ENCODE data around the gene ECEL1. TPM values are rescaled to one million over a fixed set of nuclear protein-coding genes. Genes with fewer than 3 reads are reported as not detected.

Gene ECEL1
- total RNA-seq, 1 donor from 2014 or later: 3.9 TPM

Other genes with a start within 250 kb of the ECEL1 start
- gene ALPP, start 109.1 kb downstream of the ECEL1 start, total RNA-seq (ENCODE audit: insufficient read depth, low replicate concordance): not detected
- not detected for gene ALPG, start 81.0 kb downstream of the ECEL1 start, total RNA-seq (ENCODE audit: insufficient read depth, low replicate concordance)
- 2.9 TPM for gene ALPI, start 31.7 kb downstream of the ECEL1 start, total RNA-seq (ENCODE audit: insufficient read depth, low replicate concordance)
- gene PRSS56, start 32.6 kb upstream of the ECEL1 start, total RNA-seq (ENCODE audit: insufficient read depth, low replicate concordance): not detected
- 1.7 TPM for gene CHRND, start 38.3 kb upstream of the ECEL1 start, total RNA-seq (ENCODE audit: insufficient read depth, low replicate concordance)
- gene CHRNG, start 51.9 kb upstream of the ECEL1 start, total RNA-seq (ENCODE audit: insufficient read depth, low replicate concordance): not detected
- 1.7 TPM for gene TIGD1, start 62.7 kb upstream of the ECEL1 start, total RNA-seq (ENCODE audit: insufficient read depth, low replicate concordance)
- 25.8 TPM for gene EIF4E2, start 62.9 kb upstream of the ECEL1 start, total RNA-seq (ENCODE audit: insufficient read depth, low replicate concordance)
- 1.2 TPM for gene EFHD1, start 145.8 kb upstream of the ECEL1 start, total RNA-seq (ENCODE audit: insufficient read depth, low replicate concordance)
- gene GIGYF2, start 209.5 kb upstream of the ECEL1 start, total RNA-seq (ENCODE audit: insufficient read depth, low replicate concordance): 93.2 TPM

All from umbilical cord (tissue), 1 donor.